Tibial nerve (tissue), 4 donors: ENCODE data around the gene ATG7.

ENCODE experiments used
- EP300 ChIP-seq, 2 donors: sonication (generic); formaldehyde crosslinking; IDR thresholded peaks; one replicate each; pipeline ENCODE4 v1.6.1; 2017; ENCODE audit warnings: antibody characterized with exemption in 2 of 2, mild to moderate bottlenecking in 1 of 2
- POLR2A ChIP-seq, 2 donors: fragments of 450-650 bp; IDR thresholded peaks; one replicate each; pipeline ENCODE4 v1.6.1; 2017; ENCODE audit warnings: antibody characterized with exemption in 2 of 2, mild to moderate bottlenecking in 2 of 2, moderate library complexity in 2 of 2
- TF ChIP-seq, protein P1 (sequence below), 5 experiments: fragments of 200-600 bp in 3 of 5; fragments of 450-650 bp in 2 of 5; sonication (generic) in 3 of 5; IDR thresholded peaks; one replicate each; pipeline ENCODE4 v1.5.1; 2016 to 2019; ENCODE audit warnings: antibody characterized with exemption in 5 of 5, mild to moderate bottlenecking in 3 of 5, moderate library complexity in 2 of 5

DNA sequence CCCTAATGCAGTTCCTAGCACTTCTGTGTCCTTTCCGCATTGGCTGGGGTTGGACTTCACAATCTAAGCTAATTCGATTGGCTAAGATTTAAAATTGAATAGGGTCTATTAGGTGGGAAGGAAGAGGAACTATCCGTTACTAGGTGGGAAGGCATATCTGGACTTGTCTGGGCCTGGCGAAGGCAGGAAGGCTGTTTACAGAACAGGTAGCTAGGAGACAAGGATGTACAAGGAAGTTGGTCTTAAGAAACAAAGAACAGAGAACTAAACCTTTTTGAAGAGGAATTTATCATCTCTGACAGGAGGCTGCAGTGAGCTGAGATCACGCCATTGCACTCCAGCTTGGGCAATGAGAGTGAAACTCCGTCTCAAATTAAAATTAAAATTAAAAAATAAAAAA, 17.3 kb upstream of the ATG7 start:
- TF ChIP-seq POLR2A (IDR thresholded peaks at IDR 0.05) (no peak), EP300 (IDR thresholded peaks at IDR 0.05) (no peak)
- TF ChIP-seq, protein P1, sequence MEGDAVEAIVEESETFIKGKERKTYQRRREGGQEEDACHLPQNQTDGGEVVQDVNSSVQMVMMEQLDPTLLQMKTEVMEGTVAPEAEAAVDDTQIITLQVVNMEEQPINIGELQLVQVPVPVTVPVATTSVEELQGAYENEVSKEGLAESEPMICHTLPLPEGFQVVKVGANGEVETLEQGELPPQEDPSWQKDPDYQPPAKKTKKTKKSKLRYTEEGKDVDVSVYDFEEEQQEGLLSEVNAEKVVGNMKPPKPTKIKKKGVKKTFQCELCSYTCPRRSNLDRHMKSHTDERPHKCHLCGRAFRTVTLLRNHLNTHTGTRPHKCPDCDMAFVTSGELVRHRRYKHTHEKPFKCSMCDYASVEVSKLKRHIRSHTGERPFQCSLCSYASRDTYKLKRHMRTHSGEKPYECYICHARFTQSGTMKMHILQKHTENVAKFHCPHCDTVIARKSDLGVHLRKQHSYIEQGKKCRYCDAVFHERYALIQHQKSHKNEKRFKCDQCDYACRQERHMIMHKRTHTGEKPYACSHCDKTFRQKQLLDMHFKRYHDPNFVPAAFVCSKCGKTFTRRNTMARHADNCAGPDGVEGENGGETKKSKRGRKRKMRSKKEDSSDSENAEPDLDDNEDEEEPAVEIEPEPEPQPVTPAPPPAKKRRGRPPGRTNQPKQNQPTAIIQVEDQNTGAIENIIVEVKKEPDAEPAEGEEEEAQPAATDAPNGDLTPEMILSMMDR (IDR thresholded peaks at IDR 0.05), result no peak
